Mucosa of descending colon (tissue), 3 donors: ENCODE results near the gene MTCL1. TPM values are rescaled to one million over a fixed set of nuclear protein-coding genes. Genes with fewer than 3 reads are reported as not detected.

Experiments used
- ATAC-seq: fragments of 200-7000 bp; cut with Tn5 transposase; one replicate; pipeline ENCODE4 v1.9.1; 2020; ENCODE audit warnings: mild to moderate bottlenecking, moderate library complexity
- DNase-seq, 3 donors: peaks; one replicate each; pipeline ENCODE4 v3.0.0-alpha.2; 2020
- H3K36me3 ChIP-seq: fragments of 200-600 bp; one replicate; pipeline ENCODE4 v1.8.0; 2021; ENCODE audit warnings: low read depth, mild to moderate bottlenecking
- H3K4me1 ChIP-seq: fragments of 200-600 bp; one replicate; pipeline ENCODE4 v1.8.0; 2021; ENCODE audit warnings: low read depth, mild to moderate bottlenecking
- H3K4me3 ChIP-seq: fragments of 200-600 bp; one replicate; pipeline ENCODE4 v1.8.0; 2021; ENCODE audit warnings: mild to moderate bottlenecking
- H3K9me3 ChIP-seq: fragments of 200-600 bp; one replicate; pipeline ENCODE4 v1.8.0; 2021; ENCODE audit warnings: mild to moderate bottlenecking
- CTCF ChIP-seq: fragments of 200-600 bp; IDR thresholded peaks from one replicate; pipeline ENCODE4 v1.8.0; 2022; ENCODE audit warnings: antibody characterized with exemption, mild to moderate bottlenecking
- intact Hi-C, 2 donors: fragments of 100-400 bp; cut with DNase I in 1 of 2; cut with micrococcal nuclease in 1 of 2; formaldehyde crosslinking; loops; one replicate each; pipeline versions ENCODE4 v1.11.0 to v1.11.1; 2022; cut with DNase I, micrococcal nuclease
- total RNA-seq, 3 donors: library from RNA; stranded (reverse); fragmentation: NEBNext Ultra II Directional in 2 of 3; extraction: Animal tissue kit (Norgen Biotek cat#: 25700) in 2 of 3; gene quantifications; one replicate each; pipeline versions ENCODE4 v1.2.1 to v1.2.4, GENCODE V29; 2021 to 2023
- donor health status: DM: no; HTN: no; CAD: no; lungs with moderate emphysema.
- donor health status: DM: no; HTN: no; CAD: no.
- donor health status: DM: no; HTN: yes; CAD: no.

MTCL1 gene
- total RNA-seq, 3 donors from 2014 or later, result 4.1 to 141 (median 15.4) TPM

DNA sequence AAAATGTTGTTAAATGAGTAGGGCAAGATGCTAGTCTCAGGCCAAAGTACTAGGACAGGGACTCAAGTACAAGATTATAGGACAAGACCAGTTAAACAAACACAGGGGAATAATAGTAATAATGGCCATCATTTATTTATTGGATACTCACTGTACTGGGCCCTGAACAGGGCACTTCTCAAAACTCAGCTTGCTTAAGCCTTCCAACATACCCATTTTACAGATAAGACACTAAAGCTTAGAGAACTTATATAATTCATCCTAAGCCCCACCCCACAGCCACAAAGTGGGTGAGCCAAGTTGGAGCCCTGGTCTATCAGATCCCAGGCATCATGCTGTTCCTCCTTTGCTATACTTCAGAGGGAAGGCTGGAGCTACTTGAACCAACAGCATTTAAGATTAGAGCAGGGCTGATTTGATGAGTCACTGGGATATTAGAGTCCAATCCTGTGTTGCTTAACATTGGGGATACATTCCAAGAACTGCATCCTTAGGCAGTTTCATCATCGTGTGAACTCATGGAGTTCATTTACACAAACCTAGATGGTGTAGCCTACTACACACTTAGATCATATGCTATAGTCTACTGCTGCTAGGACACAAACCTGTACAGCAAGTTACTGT lies 153.6 kb downstream of the MTCL1 start:
- H3K4me3 ChIP-seq, result no peak overlapping the region
- no peak for TF ChIP-seq CTCF
- peak; percentile 40 for ATAC-seq
- DNase-seq, result no peak
- H3K4me1 ChIP-seq, result no peaks in the 10 kb centered on the region
- no peaks in the 10 kb centered on the region for H3K9me3 ChIP-seq
- intact Hi-C loops, result no loop called here
- no peaks in the 10 kb centered on the region for H3K36me3 ChIP-seq

DNA sequence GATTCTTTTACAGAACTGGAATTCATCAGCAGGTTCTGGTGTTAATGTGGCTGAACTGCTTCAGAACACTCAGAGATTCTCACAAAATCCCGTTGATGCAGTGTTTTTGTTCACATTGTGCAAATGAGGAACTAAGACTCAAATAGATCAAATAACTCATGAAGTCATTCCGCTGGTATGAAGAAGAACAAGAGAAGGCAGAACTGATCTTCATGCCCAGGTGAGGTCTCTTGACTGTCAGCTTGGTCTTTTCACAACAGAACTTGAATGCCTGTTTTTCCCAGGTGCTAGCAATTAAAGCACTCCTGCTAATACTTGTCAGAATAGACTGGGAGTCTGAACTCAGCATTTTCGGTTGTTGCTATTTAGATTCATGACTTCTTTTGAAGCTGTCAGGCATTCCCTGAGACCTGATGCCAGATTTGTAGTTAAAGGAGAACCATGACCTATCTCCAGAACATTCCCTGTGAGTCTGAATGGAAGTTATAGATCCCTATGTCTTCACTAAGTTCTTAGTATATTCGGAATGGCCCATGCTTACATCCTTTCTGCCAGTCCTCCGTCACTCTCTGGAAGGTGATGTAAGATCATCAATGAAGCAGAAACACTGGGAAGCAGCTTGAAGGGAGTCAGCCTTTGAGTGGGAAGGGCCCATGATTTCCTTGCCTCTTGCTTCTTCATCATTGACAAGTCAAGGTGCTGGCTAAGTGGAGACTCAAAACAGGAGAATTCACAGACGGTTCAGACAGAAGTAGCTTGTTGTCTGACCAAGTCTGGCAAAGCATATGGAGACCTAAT lies 155.7 kb downstream of the MTCL1 start:
- intact Hi-C loops, result no loop called here
- TF ChIP-seq CTCF, result no peak
- Histone ChIP-seq H3K4me3 (no peak overlapping the region), H3K4me1 (no peaks in the 10 kb centered on the region), H3K9me3 (no peaks in the 10 kb centered on the region), H3K36me3 (no peaks in the 10 kb centered on the region)
- DNase-seq (no peak), ATAC-seq (no peak)

GRCh38 chr18:8863427-8863826 lies 158.1 kb downstream of the MTCL1 start:
- intact Hi-C loops, result no loop called here
- DNase-seq (no peak), ATAC-seq (no peak)
- Histone ChIP-seq H3K4me1 (no peaks in the 10 kb centered on the region), H3K9me3 (no peaks in the 10 kb centered on the region), H3K36me3 (no peaks in the 10 kb centered on the region), H3K4me3 (no peak overlapping the region)
- TF ChIP-seq CTCF, result no peak

GRCh38 chr18:8865934-8866333 lies 160.6 kb downstream of the MTCL1 start:
- Histone ChIP-seq H3K4me1 (no peaks in the 10 kb centered on the region), H3K36me3 (no peaks in the 10 kb centered on the region), H3K9me3 (no peaks in the 10 kb centered on the region), H3K4me3 (no peak overlapping the region)
- no peak for ATAC-seq
- no peak for DNase-seq
- TF ChIP-seq CTCF, result no peak
- intact Hi-C loops, result no loop called here

DNA sequence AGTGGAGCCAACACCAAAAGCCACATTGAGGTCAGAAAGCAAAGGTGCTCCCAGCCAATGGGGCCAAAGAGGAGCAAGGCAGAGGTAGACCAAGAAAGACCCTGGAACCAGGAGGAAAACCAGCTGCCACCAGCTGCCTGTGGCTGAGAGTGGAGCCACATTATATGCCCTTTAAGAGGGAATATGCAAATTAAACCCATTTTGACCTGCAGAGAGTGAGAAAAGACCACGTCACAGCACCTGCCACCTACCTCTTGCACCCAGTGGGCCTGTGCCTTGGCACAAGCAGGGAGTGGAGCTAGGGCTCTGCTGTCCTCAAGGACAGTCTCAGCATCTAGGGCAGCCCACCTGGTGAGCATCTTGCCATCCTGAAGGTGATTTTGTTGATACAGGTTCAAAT lies 161.3 kb downstream of the MTCL1 start:
- intact Hi-C loops, result no loop called here
- Histone ChIP-seq H3K36me3 (no peaks in the 10 kb centered on the region), H3K4me3 (no peak overlapping the region), H3K9me3 (no peaks in the 10 kb centered on the region), H3K4me1 (no peaks in the 10 kb centered on the region)
- ATAC-seq, result no peak
- no peak for TF ChIP-seq CTCF
- no peak for DNase-seq
